ENCODE data around the gene XYLT2.

DNA sequence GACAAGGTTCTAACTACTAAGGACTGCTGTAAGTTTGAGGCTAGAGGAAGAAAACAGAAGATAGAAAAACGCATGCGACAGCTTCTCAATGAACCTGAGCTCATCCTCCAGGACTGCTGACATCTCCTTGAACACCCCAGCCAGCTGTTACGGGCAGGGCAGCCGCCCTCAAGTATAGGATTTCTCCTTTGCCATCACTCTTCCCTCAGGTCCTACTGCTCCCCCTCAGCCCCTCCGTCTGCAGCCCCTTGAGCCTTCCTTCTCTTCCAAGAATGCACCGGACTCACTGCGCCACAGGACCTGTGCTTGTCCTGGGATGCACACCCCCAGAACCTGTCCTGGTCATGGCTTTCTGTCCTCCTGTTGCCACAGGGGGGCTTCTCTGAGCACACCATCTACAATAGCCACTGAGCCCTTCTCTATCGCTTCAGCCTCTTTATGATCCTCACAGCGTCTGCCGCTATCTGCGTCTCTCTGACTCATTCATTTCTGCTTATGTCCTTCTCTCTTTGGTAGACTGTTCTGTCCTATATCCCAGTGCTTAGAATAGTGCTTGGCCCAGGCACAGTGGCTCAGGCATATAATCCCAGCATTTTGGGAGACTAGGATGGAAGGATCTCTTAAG lies 15.7 kb upstream of the XYLT2 start:
- TF ChIP-seq, protein P1, sequence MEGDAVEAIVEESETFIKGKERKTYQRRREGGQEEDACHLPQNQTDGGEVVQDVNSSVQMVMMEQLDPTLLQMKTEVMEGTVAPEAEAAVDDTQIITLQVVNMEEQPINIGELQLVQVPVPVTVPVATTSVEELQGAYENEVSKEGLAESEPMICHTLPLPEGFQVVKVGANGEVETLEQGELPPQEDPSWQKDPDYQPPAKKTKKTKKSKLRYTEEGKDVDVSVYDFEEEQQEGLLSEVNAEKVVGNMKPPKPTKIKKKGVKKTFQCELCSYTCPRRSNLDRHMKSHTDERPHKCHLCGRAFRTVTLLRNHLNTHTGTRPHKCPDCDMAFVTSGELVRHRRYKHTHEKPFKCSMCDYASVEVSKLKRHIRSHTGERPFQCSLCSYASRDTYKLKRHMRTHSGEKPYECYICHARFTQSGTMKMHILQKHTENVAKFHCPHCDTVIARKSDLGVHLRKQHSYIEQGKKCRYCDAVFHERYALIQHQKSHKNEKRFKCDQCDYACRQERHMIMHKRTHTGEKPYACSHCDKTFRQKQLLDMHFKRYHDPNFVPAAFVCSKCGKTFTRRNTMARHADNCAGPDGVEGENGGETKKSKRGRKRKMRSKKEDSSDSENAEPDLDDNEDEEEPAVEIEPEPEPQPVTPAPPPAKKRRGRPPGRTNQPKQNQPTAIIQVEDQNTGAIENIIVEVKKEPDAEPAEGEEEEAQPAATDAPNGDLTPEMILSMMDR (IDR thresholded peaks at IDR 0.05; ENCODE audit: insufficient read depth, low read depth, low read length): no peak
- no peak for TF ChIP-seq EZH2 (IDR thresholded peaks at IDR 0.05; ENCODE audit: insufficient read depth, low read length)

Measured in astrocyte (in vitro differentiated cells and primary cell).